ACC112 (cell line): ENCODE data around the gene PLGRKT.
"Not testable (repeated sequence)": the region's sequence is repeated elsewhere in the genome, so short reads cannot be mapped to it uniquely, and the experiment has no call there.

ENCODE experiments used
- H2AFZ ChIP-seq: fragments of 200-600 bp; sonication (generic); one replicate; pipeline ENCODE4 v1.6.0; 2017; ENCODE audit warnings: antibody characterized with exemption, low read length; ENCODE audit not compliant: unreplicated experiment
- H3K27ac ChIP-seq: fragments of 200-600 bp; sonication (generic); 2 replicates; pipeline ENCODE4 v1.5.1; 2014; ENCODE audit warnings: low read depth, mild to moderate bottlenecking, antibody characterized with exemption, low read length, moderate library complexity
- H3K27me3 ChIP-seq: fragments of 200-600 bp; sonication (generic); 2 replicates; pipeline ENCODE4 v1.6.1; 2014; ENCODE audit warnings: mild to moderate bottlenecking, antibody characterized with exemption, low read length, moderate library complexity, mixed read lengths; ENCODE audit not compliant: insufficient read depth
- H3K36me3 ChIP-seq: fragments of 200-600 bp; sonication (generic); 2 replicates; pipeline ENCODE4 v1.6.1; 2016; ENCODE audit warnings: mild to moderate bottlenecking, antibody characterized with exemption, low read length, moderate library complexity, mixed read lengths; ENCODE audit not compliant: insufficient read depth
- H3K4me1 ChIP-seq: fragments of 200-600 bp; sonication (generic); one replicate; pipeline ENCODE4 v1.6.1; 2016; ENCODE audit warnings: low read length, mixed read lengths; ENCODE audit not compliant: insufficient read depth, unreplicated experiment, control insufficient read depth
- H3K4me3 ChIP-seq: fragments of 200-600 bp; sonication (generic); 2 replicates; pipeline ENCODE4 v1.5.1; 2014; ENCODE audit warnings: mild to moderate bottlenecking, low read depth, low read length
- H3K79me2 ChIP-seq: fragments of 200-600 bp; sonication (generic); one replicate; pipeline ENCODE4 v1.6.0; 2016; ENCODE audit warnings: low read length; ENCODE audit not compliant: control insufficient read depth, unreplicated experiment, insufficient read depth

Gene PLGRKT

DNA sequence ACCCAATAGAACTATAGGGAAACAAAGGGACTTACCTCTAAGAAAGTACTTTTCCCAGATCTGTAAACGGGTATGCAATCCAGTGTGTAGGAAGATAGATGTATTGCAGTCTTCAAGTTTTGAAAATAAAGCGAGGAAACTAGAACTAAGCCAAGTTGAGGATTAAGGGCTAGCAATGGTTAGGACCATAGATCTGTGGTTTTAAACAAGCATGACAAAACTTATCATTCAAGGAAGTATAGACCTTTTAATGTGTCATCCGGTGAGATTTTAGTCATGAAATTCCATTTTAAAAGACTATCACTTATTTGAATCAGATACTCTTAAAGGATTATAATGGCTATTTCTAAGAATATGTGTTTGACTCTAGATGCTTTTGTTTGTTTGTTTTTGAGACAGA, 33.1 kb upstream of the PLGRKT start:
- H3K27ac ChIP-seq = no peak overlapping the region
- no peak overlapping the region for H3K4me3 ChIP-seq
- H3K27me3 ChIP-seq = no peaks in the 10 kb centered on the region
- no peaks in the 10 kb centered on the region for H3K4me1 ChIP-seq
- H3K79me2 ChIP-seq = no peaks in the 10 kb centered on the region
- no peak overlapping the region for H2AFZ ChIP-seq
- H3K36me3 ChIP-seq = peaks cover 3% of the 10 kb centered on the region; the same call in 1 of the 2 replicates

DNA sequence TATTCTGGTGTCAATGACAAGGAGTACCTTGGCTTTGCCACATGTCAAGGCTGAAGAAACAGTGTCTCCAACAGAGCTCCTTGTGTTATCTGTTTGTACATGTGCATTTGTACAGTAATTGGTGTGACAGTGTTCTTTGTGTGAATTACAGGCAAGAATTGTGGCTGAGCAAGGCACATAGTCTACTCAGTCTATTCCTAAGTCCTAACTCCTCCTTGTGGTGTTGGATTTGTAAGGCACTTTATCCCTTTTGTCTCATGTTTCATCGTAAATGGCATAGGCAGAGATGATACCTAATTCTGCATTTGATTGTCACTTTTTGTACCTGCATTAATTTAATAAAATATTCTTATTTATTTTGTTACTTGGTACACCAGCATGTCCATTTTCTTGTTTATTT, 32.4 kb upstream of the PLGRKT start:
- Histone ChIP-seq H3K36me3 (peaks cover 3% of the 10 kb centered on the region; the same call in 1 of the 2 replicates), H3K27me3 (no peaks in the 10 kb centered on the region), H3K27ac (no peak overlapping the region), H3K79me2 (no peaks in the 10 kb centered on the region), H3K4me3 (no peak overlapping the region), H3K4me1 (no peaks in the 10 kb centered on the region), H2AFZ (no peak overlapping the region)

DNA sequence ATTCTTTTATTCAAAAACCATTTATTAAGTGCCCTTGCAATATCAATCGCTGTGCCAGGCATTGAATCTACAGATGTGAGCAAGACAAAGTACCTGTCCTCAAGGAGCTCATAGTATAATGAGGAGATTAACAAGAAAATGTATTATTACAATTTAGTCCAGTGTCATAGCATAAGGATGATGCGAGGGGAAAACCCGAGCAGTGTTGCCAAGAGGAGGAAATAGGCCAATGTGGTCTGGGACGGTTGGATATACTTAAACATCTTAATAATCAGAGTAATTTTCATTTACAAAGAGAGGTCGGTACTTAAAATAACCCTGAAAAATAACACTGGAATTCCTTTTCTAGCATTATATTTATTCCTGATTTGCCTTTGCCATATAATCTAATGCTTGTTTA, 31.1 kb upstream of the PLGRKT start:
- no peak overlapping the region for H3K4me3 ChIP-seq
- H3K27ac ChIP-seq = no peak overlapping the region
- H2AFZ ChIP-seq = no peak overlapping the region
- no peaks in the 10 kb centered on the region for H3K79me2 ChIP-seq
- no peaks in the 10 kb centered on the region for H3K4me1 ChIP-seq
- H3K27me3 ChIP-seq = no peaks in the 10 kb centered on the region
- peaks cover 9% of the 10 kb centered on the region; the same call in 1 of the 2 replicates for H3K36me3 ChIP-seq

DNA sequence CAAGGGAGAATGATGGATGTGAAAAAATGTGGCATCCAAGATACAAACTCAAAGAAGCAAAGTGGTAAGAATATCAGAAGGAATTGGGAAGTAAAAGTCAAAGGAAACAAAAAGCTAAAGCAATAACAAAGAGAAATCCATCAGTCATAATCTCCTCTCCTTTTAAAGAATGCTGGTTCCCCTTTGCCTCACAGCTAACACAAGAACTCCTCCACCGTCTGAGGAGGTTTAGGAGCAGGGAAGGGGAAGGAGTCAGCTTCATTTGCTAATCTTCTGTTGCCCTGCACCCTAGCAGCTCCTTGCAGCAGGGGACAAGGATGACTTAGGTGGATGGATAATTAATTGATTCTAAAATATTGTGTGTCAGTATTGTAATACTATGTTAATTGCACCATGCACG, 29.0 kb upstream of the PLGRKT start:
- Histone ChIP-seq H3K4me1 (no peaks in the 10 kb centered on the region), H3K27ac (no peak overlapping the region), H3K4me3 (no peak overlapping the region), H2AFZ (no peak overlapping the region), H3K79me2 (no peaks in the 10 kb centered on the region), H3K27me3 (no peaks in the 10 kb centered on the region), H3K36me3 (peaks cover 12% of the 10 kb centered on the region; the same call in 1 of the 2 replicates)

DNA sequence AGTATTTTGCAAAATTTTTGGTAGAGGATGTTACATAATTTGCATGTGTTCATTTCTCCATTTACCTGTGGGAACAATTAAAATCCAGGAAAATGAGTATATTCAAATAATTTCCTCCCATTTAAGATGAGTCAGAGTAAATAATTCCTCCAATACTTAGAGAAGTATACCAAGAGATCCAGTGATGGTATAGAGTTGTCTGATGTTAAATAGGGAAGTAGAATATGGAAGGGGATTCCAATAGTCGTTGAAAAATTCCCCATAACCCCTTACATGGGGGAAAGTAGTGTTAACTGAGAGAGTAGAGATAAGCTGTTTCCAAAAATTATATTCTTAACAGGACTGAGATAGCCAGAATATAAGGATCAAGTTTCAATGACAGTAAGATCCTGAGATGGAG, 28.3 kb upstream of the PLGRKT start:
- Histone ChIP-seq H3K4me1 (no peaks in the 10 kb centered on the region), H3K79me2 (no peaks in the 10 kb centered on the region), H2AFZ (no peak overlapping the region), H3K36me3 (peaks cover 12% of the 10 kb centered on the region; the same call in 1 of the 2 replicates), H3K27ac (no peak overlapping the region), H3K4me3 (no peak overlapping the region), H3K27me3 (no peaks in the 10 kb centered on the region)

DNA sequence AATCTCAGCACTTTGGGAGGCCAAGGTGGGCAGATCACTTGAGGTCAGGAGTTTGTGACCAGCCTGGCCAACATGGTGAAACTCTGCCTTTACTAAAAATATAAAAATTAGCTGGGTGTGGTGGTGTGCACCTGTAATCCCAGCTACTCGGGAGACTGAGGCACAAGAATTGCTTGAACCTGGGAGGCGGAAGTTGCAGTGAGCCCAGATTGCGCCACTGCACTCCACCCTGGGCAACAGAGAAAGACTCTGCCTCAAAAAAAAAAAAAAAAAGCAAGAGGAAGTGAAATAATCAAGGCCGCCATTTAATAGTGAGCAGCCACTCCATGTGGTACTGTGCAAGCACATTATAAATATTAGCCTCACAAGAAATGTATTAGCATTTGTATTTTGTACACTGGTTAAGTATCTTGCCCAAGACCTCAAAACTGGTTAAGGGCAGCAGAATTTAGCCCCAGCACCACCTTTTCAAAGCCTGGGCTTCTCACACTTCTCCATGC, 27.2 kb upstream of the PLGRKT start:
- H3K36me3 ChIP-seq = peaks cover 12% of the 10 kb centered on the region; the same call in 1 of the 2 replicates
- not testable (repeated sequence) for H3K27ac ChIP-seq, H2AFZ ChIP-seq, H3K4me1 ChIP-seq, H3K27me3 ChIP-seq, H3K4me3 ChIP-seq, H3K79me2 ChIP-seq

DNA sequence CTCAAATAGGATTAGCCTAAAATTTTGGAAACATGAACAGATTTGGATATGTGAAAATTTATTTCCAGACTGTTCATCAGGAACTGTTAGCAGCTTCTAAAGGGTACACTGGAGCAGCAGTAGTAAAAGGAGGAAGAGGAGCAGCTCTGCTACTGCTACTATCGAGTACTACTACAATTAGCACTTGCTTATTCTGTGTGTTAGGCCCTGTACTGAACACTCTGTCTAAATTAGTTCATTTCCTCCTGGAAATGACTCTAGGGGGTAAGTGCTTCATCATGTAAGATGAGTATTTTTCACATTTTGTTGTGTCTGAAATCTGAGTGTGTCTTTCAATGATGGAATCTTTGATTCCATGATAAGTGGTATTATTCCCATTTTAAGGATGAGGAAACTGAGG, 22.4 kb upstream of the PLGRKT start:
- H3K27ac ChIP-seq = no peak overlapping the region
- peaks cover 17% of the 10 kb centered on the region; the same call in 1 of the 2 replicates for H3K36me3 ChIP-seq
- H2AFZ ChIP-seq = no peak overlapping the region

DNA sequence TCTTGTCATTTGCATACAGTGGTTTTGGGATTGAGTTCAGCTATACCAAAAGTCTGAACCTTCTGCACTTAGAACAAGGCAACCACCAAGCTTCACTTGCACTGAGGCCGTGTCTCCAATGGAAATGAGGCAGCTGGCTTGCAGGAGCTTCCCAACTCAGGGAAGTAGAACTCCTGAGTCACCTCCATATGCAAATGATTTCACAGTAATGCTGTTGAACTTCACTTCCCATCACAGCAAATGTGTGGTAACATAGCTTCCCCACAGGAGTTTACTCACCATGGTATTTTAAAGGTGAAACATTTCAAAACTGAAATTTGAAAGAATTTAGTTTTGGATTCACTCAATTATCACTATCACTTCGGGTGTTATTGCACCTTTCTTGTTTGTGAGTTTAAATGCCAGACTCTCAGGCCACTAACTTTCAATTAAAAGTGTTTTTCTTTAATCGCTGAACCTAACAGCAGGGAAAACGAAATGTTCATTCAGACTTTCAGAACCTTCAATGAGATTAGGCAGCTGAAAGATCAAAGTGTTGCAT, 21.6 kb upstream of the PLGRKT start:
- no peaks in the 10 kb centered on the region for H3K27me3 ChIP-seq
- no peak overlapping the region for H3K4me3 ChIP-seq
- H2AFZ ChIP-seq = no peak overlapping the region
- H3K79me2 ChIP-seq = peaks cover 10% of the 10 kb centered on the region
- H3K36me3 ChIP-seq = peaks cover 16% of the 10 kb centered on the region; the same call in 1 of the 2 replicates
- H3K4me1 ChIP-seq = peaks cover 14% of the 10 kb centered on the region
- no peak overlapping the region for H3K27ac ChIP-seq

More for the DNA sequence above, 22.4 kb upstream of the PLGRKT start:
- Histone ChIP-seq H3K4me1 (peaks cover 6% of the 10 kb centered on the region), H3K79me2 (peaks cover 8% of the 10 kb centered on the region), H3K27me3 (no peaks in the 10 kb centered on the region), H3K4me3 (no peak overlapping the region)

DNA sequence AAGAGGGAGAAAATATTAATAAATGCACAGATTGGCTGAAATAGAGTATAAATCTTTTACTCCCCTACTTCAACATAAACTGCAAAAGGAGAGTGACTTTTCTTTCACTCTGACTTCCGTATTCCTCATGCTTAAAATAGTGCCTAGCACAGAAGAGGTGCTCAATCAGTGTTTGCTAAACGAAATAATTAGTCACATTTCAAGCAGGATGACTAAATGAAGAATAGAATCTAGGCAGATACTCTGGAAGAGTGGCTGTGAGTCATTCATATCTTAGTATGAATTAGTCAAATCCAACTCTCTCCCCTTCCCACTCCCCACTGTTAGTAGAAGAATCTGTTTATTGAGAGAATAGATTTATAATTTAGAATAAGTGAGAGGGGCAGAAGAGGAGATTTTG, 17.5 kb upstream of the PLGRKT start:
- H3K4me3 ChIP-seq = peak overlapping the region; percentile 8; the same call in 1 of the 2 replicates
- H3K36me3 ChIP-seq = peaks cover 8% of the 10 kb centered on the region; the same call in 1 of the 2 replicates
- H3K27me3 ChIP-seq = no peaks in the 10 kb centered on the region
- H3K79me2 ChIP-seq = peaks cover 40% of the 10 kb centered on the region
- H3K27ac ChIP-seq = peak overlapping the region; percentile 33
- no peak overlapping the region for H2AFZ ChIP-seq
- peaks cover 42% of the 10 kb centered on the region for H3K4me1 ChIP-seq

DNA sequence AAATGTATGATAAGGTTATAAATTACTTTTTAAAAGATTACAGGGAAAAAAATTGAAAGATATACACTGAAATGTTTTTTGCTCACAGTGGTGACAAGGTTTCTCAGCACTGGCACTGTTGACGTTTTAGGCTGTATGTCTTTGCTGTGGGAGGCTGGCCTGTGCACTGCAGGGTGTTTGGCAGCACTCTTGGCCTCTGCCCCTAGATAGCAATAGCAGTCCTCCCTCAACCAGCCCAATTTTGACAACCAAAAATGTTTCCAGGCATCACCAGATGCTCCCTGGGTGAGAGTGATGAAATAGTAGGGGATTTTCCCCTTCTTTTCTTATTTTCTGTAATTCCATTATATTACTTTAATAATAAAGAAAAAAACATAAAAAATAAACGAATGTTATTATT, 15.9 kb upstream of the PLGRKT start:
- no peaks in the 10 kb centered on the region for H3K27me3 ChIP-seq
- H2AFZ ChIP-seq = no peak overlapping the region
- H3K4me3 ChIP-seq = no peak overlapping the region
- H3K79me2 ChIP-seq = peaks cover 40% of the 10 kb centered on the region
- peaks cover 8% of the 10 kb centered on the region; the same call in 1 of the 2 replicates for H3K36me3 ChIP-seq
- H3K27ac ChIP-seq = peak overlapping the region; percentile 40; the same call in 1 of the 2 replicates
- H3K4me1 ChIP-seq = peaks cover 46% of the 10 kb centered on the region

DNA sequence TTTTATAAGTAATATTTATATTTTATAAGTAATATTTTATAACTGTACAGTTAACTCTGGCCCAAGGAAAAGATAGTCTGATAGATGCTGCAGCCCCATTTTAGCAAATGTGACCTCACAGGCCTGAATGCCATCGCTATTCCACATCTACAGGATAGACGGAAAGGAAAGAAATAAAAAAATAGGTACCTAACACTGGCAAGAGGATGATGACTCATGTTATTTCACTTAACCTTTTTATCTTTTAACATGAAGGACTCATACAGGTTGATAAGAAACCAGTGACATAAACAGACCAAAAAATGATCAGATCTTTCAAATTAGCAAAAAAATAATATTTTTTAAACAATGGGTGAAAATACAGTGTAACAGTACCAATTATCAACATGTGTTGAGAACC, 15.3 kb upstream of the PLGRKT start:
- peaks cover 8% of the 10 kb centered on the region; the same call in 1 of the 2 replicates for H3K36me3 ChIP-seq
- H3K4me3 ChIP-seq = no peak overlapping the region
- peaks cover 40% of the 10 kb centered on the region for H3K79me2 ChIP-seq
- H3K27ac ChIP-seq = no peak overlapping the region
- H3K27me3 ChIP-seq = no peaks in the 10 kb centered on the region
- peaks cover 53% of the 10 kb centered on the region for H3K4me1 ChIP-seq
- H2AFZ ChIP-seq = no peak overlapping the region
